Kidney (tissue), 14 donors: Measurements from ENCODE around the gene MAK. TPM values are rescaled to one million over a fixed set of nuclear protein-coding genes. Genes with fewer than 3 reads are reported as not detected.
A peak's percentile ranks its signal among the peaks of the same experiment; 100 is the strongest.
"Not testable (repeated sequence)": the region's sequence is repeated elsewhere in the genome, so short reads cannot be mapped to it uniquely, and the experiment has no call there.

Experiments used
- DNase-seq, 5 donors: peaks; one replicate each; pipeline ENCODE4 v3.0.0-alpha.2; 2013 to 2020
- FAIRE-seq: peaks from 2 replicates; lab custom pipeline; 2012; peaks lifted over from hg19 to GRCh38; lab: Jason Lieb, UNC
- H3K27ac ChIP-seq, 2 donors: one replicate each; pipeline ENCODE4 v1.7.0; 2013; ENCODE audit warnings: low read depth in 2 of 2, low read length in 2 of 2, inconsistent platforms in 1 of 2
- H3K27me3 ChIP-seq: one replicate; pipeline ENCODE4 v1.7.1; 2013; ENCODE audit warnings: low read length, inconsistent platforms; ENCODE audit not compliant: control insufficient read depth, insufficient read depth
- H3K36me3 ChIP-seq, 3 donors: one replicate each; pipeline versions ENCODE4 v1.7.0 to v1.7.1; 2013; ENCODE audit warnings: low read length in 3 of 3, control low read depth in 1 of 3, inconsistent platforms in 1 of 3; ENCODE audit not compliant: insufficient read depth in 3 of 3, control insufficient read depth in 2 of 3
- H3K4me1 ChIP-seq, 3 donors: one replicate each; pipeline versions ENCODE4 v1.7.0 to v1.7.1; 2013; ENCODE audit warnings: low read length in 3 of 3, inconsistent platforms in 1 of 3, low read depth in 1 of 3; ENCODE audit not compliant: control insufficient read depth in 2 of 3, insufficient read depth in 2 of 3
- H3K4me3 ChIP-seq, 3 donors: one replicate each; pipeline versions ENCODE4 v1.7.0 to v1.8.1; 2013; ENCODE audit warnings: low read length in 3 of 3, control low read depth in 1 of 3, inconsistent platforms in 1 of 3
- H3K9ac ChIP-seq, 3 donors: one replicate each; pipeline versions ENCODE4 v1.7.0 to v1.7.1; 2013; ENCODE audit warnings: low read length in 3 of 3, control low read depth in 1 of 3, inconsistent platforms in 1 of 3
- H3K9me3 ChIP-seq, 3 donors: one replicate each; pipeline versions ENCODE4 v1.7.0 to v1.7.1; 2013; ENCODE audit warnings: low read length in 3 of 3, control low read depth in 1 of 3, inconsistent platforms in 1 of 3; ENCODE audit not compliant: control insufficient read depth in 2 of 3, insufficient read depth in 1 of 3
- intact Hi-C: fragments of 100-400 bp; cut with DNase I; formaldehyde crosslinking; loops from one replicate; pipeline ENCODE4 v1.11.1; 2022
- polyA plus RNA-seq: library from polyadenylated mRNA; stranded (reverse); fragments of 350-450 nt; fragmentation: Illumina TruSeq; extraction: RNeasy Lipid Tissue Mini Kit (QIAGEN cat#74804); gene quantifications from one replicate; pipeline ENCODE4 v1.2.3, GENCODE V29; 2014; ENCODE audit warnings: low read depth, low replicate concordance; ENCODE audit not compliant: insufficient read depth
- total RNA-seq: library from RNA; stranded (reverse); fragmentation: NEBNext Ultra II Directional; extraction: Animal tissue kit (Norgen Biotek cat#: 25700); gene quantifications from one replicate; pipeline ENCODE4 v1.2.1, GENCODE V29; 2021
- TF ChIP-seq, protein P1 (sequence below): IDR thresholded peaks from 3 replicates; pipeline ENCODE4 v1.5.1; 2012; ENCODE audit warnings: mild to moderate bottlenecking, moderate library complexity, borderline replicate concordance; ENCODE audit not compliant: insufficient read depth; ENCODE audit errors: extremely low read depth
- donor health status: control.
- donor health status: control.
- donor health status: control.
- donor health status: control.
- donor health status: control.
- donor health status: DM: yes; HTN: yes; CAD: no.
- donor health status: Normal renal cell carcinoma (clear cell type).

The MAK gene
- total and polyA plus RNA-seq, 2 donors from 2014 or later: 0.66 TPM; not detected in 1

DNA sequence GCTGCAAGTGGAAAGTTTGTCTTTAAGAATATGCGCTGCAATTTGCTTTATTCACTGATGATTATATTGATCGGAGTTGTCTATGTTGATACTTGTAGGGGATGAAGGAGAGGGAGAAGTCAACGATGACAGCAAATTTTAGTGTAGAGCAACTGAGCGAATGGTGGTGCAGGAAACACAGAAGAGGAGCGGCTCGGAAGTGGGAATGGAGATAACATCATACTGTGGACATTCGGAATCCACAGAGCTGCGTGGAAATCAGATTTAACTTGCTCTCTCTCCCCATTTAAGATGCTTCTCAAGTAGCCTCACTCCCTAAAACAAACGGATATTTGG lies 91.5 kb downstream of the MAK start:
- no peaks in the 10 kb centered on the region for H3K27me3 ChIP-seq
- H3K4me3 ChIP-seq: peak overlapping the region; percentile 66 to 90 (median 90)
- no peaks in the 10 kb centered on the region for H3K9me3 ChIP-seq
- intact Hi-C loops: no loop called here
- H3K36me3 ChIP-seq: peaks cover 0 to 4% (median 0%) of the 10 kb centered on the region in 3 donors
- TF ChIP-seq, protein P1, sequence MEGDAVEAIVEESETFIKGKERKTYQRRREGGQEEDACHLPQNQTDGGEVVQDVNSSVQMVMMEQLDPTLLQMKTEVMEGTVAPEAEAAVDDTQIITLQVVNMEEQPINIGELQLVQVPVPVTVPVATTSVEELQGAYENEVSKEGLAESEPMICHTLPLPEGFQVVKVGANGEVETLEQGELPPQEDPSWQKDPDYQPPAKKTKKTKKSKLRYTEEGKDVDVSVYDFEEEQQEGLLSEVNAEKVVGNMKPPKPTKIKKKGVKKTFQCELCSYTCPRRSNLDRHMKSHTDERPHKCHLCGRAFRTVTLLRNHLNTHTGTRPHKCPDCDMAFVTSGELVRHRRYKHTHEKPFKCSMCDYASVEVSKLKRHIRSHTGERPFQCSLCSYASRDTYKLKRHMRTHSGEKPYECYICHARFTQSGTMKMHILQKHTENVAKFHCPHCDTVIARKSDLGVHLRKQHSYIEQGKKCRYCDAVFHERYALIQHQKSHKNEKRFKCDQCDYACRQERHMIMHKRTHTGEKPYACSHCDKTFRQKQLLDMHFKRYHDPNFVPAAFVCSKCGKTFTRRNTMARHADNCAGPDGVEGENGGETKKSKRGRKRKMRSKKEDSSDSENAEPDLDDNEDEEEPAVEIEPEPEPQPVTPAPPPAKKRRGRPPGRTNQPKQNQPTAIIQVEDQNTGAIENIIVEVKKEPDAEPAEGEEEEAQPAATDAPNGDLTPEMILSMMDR: no peak
- no peak for FAIRE-seq
- H3K4me1 ChIP-seq: peaks cover 0 to 20% (median 12%) of the 10 kb centered on the region in 3 donors
- H3K9ac ChIP-seq: peak overlapping the region; percentile 47 to 74 (median 52)
- no peak for DNase-seq
- peak overlapping the region; percentile 75 to 76 for H3K27ac ChIP-seq

DNA sequence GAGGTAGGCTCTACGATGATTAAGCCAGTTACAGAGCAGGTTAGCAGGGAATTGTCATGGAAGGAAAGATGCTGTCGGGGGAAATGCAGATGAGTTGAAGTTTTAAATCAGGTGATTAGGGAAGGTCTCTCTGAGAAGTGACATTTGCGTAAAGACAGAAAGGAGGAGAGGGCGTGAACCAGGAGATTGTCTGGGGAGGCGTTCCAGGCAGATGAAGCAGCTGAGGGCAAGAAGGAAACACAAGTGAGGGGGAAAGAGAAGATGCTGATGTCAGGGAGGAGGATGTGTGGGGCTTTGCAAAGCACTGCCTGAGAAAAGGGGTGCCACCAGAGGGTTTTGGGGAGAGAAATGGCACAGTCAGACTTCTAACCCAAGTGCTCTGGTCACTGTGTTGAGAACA lies 93.2 kb downstream of the MAK start:
- peaks cover 0 to 20% (median 12%) of the 10 kb centered on the region in 3 donors for H3K4me1 ChIP-seq
- DNase-seq: no peak
- H3K27me3 ChIP-seq: no peaks in the 10 kb centered on the region
- FAIRE-seq: no peak
- no peak overlapping the region for H3K9ac ChIP-seq
- H3K36me3 ChIP-seq: no peaks in the 10 kb centered on the region
- intact Hi-C loops: no loop called here
- TF ChIP-seq, protein P1: no peak
- no peak overlapping the region for H3K4me3 ChIP-seq
- no peaks in the 10 kb centered on the region for H3K9me3 ChIP-seq
- no peak overlapping the region for H3K27ac ChIP-seq

DNA sequence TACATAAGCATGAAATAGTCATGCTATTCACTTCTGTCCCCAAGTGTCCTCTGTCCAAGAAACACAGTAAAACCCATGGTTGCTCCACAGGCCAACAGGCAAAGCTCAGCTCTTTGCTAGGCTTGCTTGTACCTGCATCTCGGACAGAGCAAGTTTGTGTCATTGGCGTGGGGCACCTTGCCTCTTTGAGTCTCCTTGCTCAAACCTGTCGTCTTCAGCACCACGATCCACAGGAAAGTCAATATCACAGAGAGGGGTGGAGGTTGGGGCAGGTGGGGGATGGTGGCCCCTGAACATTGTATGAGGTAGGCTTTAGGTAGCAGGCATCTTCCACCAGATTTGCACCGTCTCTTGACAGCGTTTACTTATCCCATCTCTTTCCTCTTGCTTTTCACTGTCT lies 94.8 kb downstream of the MAK start:
- intact Hi-C loops: no loop called here
- FAIRE-seq (no peak), DNase-seq (no peak)
- no peaks in the 10 kb centered on the region for H3K27me3 ChIP-seq
- no peaks in the 10 kb centered on the region for H3K9me3 ChIP-seq
- H3K36me3 ChIP-seq: no peaks in the 10 kb centered on the region
- peaks cover 0 to 8% (median 5%) of the 10 kb centered on the region in 3 donors for H3K4me1 ChIP-seq
- no peak overlapping the region for H3K4me3 ChIP-seq
- H3K9ac ChIP-seq: no peak overlapping the region
- H3K27ac ChIP-seq: no peak overlapping the region
- TF ChIP-seq, protein P1: no peak

DNA sequence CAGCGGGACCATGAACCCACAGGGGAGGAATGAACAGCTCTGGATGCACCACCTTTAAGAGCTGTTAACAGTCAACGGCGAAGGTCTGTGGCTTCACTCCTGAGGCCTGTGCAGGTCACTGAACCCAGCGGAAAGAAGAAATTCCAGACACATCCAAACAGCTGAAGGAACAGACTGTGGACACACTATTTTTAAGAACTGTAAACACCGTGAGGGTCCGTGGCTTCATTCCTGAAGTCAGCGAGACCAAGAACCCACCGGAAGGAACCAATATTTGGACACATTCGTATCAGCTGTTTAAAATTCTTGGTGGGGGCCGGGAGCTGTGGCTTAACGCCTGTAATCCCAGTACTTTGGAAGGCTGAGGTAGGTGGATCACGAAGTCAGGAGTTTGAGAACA lies 96.1 kb downstream of the MAK start:
- FAIRE-seq (no peak), DNase-seq (no peak)
- no peak overlapping the region for H3K9ac ChIP-seq
- intact Hi-C loops: no loop called here
- TF ChIP-seq, protein P1: no peak
- no peaks in the 10 kb centered on the region for H3K36me3 ChIP-seq
- no peak overlapping the region for H3K27ac ChIP-seq
- H3K4me1 ChIP-seq: peaks cover 0 to 5% (median 4%) of the 10 kb centered on the region in 3 donors
- H3K9me3 ChIP-seq: no peaks in the 10 kb centered on the region
- no peak overlapping the region for H3K4me3 ChIP-seq
- H3K27me3 ChIP-seq: no peaks in the 10 kb centered on the region

DNA sequence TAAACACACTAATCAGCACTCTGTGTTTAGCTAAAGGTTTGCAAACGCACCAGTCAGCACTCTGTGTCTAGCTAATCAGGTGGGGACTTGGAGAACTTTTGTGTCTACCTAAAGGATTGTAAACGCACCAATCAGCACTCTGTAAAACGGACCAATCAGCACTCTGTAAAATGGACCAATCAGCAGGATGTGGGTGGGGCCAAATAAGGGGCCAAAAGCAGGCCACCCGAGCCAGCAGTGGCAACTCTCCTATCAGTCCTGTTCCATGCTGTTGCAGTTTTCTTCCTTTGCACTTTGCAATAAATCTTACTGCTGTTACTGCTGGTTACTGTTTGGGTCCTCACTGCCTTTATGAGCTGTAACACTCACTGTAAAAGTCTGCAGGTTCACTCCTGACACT lies 96.7 kb downstream of the MAK start:
- intact Hi-C loops, H3K4me1 ChIP-seq, H3K36me3 ChIP-seq, H3K9me3 ChIP-seq, DNase-seq, H3K9ac ChIP-seq, H3K27me3 ChIP-seq, H3K27ac ChIP-seq, H3K4me3 ChIP-seq, FAIRE-seq: not testable (repeated sequence)
